ENCODE measurements around the gene GRIN2A. TPM values are rescaled to one million over a fixed set of nuclear protein-coding genes. Genes with fewer than 3 reads are reported as not detected.

The GRIN2A gene
- total RNA-seq (ENCODE audit: insufficient read depth, low replicate concordance) = 5.3 TPM

GRCh38 chr16:10182222-10183053, at the start of gene GRIN2A:
Gene GRIN2A, minus strand, starts transcription at chr16:10182428. Its CDS starts 2,017 bp downstream, at chr16:10180411.
- no peak for DNase-seq (ENCODE audit: low spot score)

GRCh38 chr16:10231563-10231962, 49.3 kb upstream of the GRIN2A start:
- DNase-seq (ENCODE audit: low spot score) = no peak

- DNase-seq (ENCODE audit: low spot score) = no peak
Observed at GRCh38 chr16:10228779-10229178, 46.6 kb upstream of the GRIN2A start.

GRCh38 chr16:10226987-10227306, 44.7 kb upstream of the GRIN2A start:
- no peak for DNase-seq (ENCODE audit: low spot score)

- DNase-seq (ENCODE audit: low spot score) = no peak
Observed at GRCh38 chr16:10226141-10226986, 44.1 kb upstream of the GRIN2A start.

- no peak for DNase-seq (ENCODE audit: low spot score)
Observed at GRCh38 chr16:10225653-10226052, 43.4 kb upstream of the GRIN2A start.

GRCh38 chr16:10224850-10225249, 42.6 kb upstream of the GRIN2A start:
- no peak for DNase-seq (ENCODE audit: low spot score)

- DNase-seq (ENCODE audit: low spot score) = no peak
Observed at GRCh38 chr16:10220942-10221341, 38.7 kb upstream of the GRIN2A start.

GRCh38 chr16:10219742-10220141, 37.5 kb upstream of the GRIN2A start:
- DNase-seq (ENCODE audit: low spot score) = no peak

- no peak for DNase-seq (ENCODE audit: low spot score)
Observed at GRCh38 chr16:10218490-10219206, 36.4 kb upstream of the GRIN2A start.

GRCh38 chr16:10213748-10214147, 31.5 kb upstream of the GRIN2A start:
- DNase-seq (ENCODE audit: low spot score) = no peak

GRCh38 chr16:10210944-10211343, 28.7 kb upstream of the GRIN2A start:
- DNase-seq (ENCODE audit: low spot score) = peak; percentile 1

- no peak for DNase-seq (ENCODE audit: low spot score)
Observed at GRCh38 chr16:10206865-10207264, 24.6 kb upstream of the GRIN2A start.

GRCh38 chr16:10206215-10206614, 24.0 kb upstream of the GRIN2A start:
- DNase-seq (ENCODE audit: low spot score) = no peak

GRCh38 chr16:10205688-10206087, 23.5 kb upstream of the GRIN2A start:
- DNase-seq (ENCODE audit: low spot score) = no peak

- DNase-seq (ENCODE audit: low spot score) = no peak
Observed at GRCh38 chr16:10202649-10203048, 20.4 kb upstream of the GRIN2A start.

- no peak for DNase-seq (ENCODE audit: low spot score)
Observed at GRCh38 chr16:10200637-10201586, 18.7 kb upstream of the GRIN2A start.

GRCh38 chr16:10196999-10197398, 14.8 kb upstream of the GRIN2A start:
- no peak for DNase-seq (ENCODE audit: low spot score)

- DNase-seq (ENCODE audit: low spot score) = no peak
Observed at GRCh38 chr16:10191096-10191495, 8.9 kb upstream of the GRIN2A start.

GRCh38 chr16:10189861-10190390, 7.7 kb upstream of the GRIN2A start:
- no peak for DNase-seq (ENCODE audit: low spot score)

- DNase-seq (ENCODE audit: low spot score) = no peak
Observed at GRCh38 chr16:10188236-10188635, 6.0 kb upstream of the GRIN2A start.
